Stimulated activated naive CD8-positive, alpha-beta T cell treated with anti-CD3 and anti-CD28 coated beads, Interleukin-15, amount 100 ng/mL, for 72 hours (primary cell): ENCODE measurements around the gene IGFBP2.

Experiments
- ATAC-seq: fragments of 150-1000 bp; cut with Tn5 transposase; 2 replicates; pipeline ENCODE4 v1.10.0; 2021; ENCODE audit warnings: mild to moderate bottlenecking, moderate library complexity
- DNase-seq, 2 donors: peaks; one replicate each; pipeline ENCODE4 v3.0.0; 2021 to 2022
- H3K27ac Mint-ChIP-seq, 2 donors: one replicate each; pipeline ENCODE4 v1.8.0; 2022; ENCODE audit warnings: mild to moderate bottlenecking in 2 of 2, mixed read lengths in 2 of 2, moderate library complexity in 2 of 2
- H3K27me3 Mint-ChIP-seq: one replicate; pipeline ENCODE4 v1.8.0; 2022; ENCODE audit warnings: mixed read lengths
- H3K4me1 Mint-ChIP-seq: one replicate; pipeline ENCODE4 v1.8.0; 2022; ENCODE audit warnings: mild to moderate bottlenecking, mixed read lengths
- H3K4me3 Mint-ChIP-seq, 2 donors: one replicate each; pipeline ENCODE4 v1.8.0; 2022; ENCODE audit warnings: mild to moderate bottlenecking in 2 of 2, mixed read lengths in 2 of 2, moderate library complexity in 1 of 2
- H3K9me3 Mint-ChIP-seq, 2 donors: one replicate each; pipeline ENCODE4 v1.8.0; 2022; ENCODE audit warnings: mixed read lengths in 2 of 2

IGFBP2 gene

GRCh38 chr2:216711348-216711747 is 78.1 kb downstream of the IGFBP2 start:
- no peaks in the 10 kb centered on the region for H3K4me1 Mint-ChIP-seq
- H3K4me3 Mint-ChIP-seq: no peak overlapping the region
- no peak for DNase-seq
- no peak for ATAC-seq
- no peak overlapping the region for H3K27ac Mint-ChIP-seq
- H3K27me3 Mint-ChIP-seq: peaks cover 24% of the 10 kb centered on the region
- H3K9me3 Mint-ChIP-seq: no peaks in the 10 kb centered on the region

- Mint-ChIP-seq H3K27me3 (peaks cover 35% of the 10 kb centered on the region), H3K4me1 (no peaks in the 10 kb centered on the region), H3K9me3 (no peaks in the 10 kb centered on the region), H3K4me3 (no peak overlapping the region), H3K27ac (no peak overlapping the region)
- no peak for DNase-seq
- ATAC-seq: no peak
These were observed 80.6 kb downstream of the IGFBP2 start for GRCh38 chr2:216713691-216714336.
